LHCN-M2 (cell line): ENCODE measurements around the gene PAGE4. TPM values are rescaled to one million over a fixed set of nuclear protein-coding genes. Genes with fewer than 3 reads are reported as not detected.
A peak's percentile ranks its signal among the peaks of the same experiment; 100 is the strongest.

ENCODE experiments used
- DNase-seq: peaks from one replicate; pipeline ENCODE4 v3.0.0-alpha.2; 2012; ENCODE audit warnings: low read depth
- polyA plus RNA-seq: library from polyadenylated mRNA; unstranded; fragments of >200 nt; gene quantifications from one replicate; pipeline ENCODE4 v1.2.1, GENCODE V29; 2012; ENCODE audit warnings: missing spikeins
- total RNA-seq: library from RNA; depleted of rRNA; stranded (reverse); fragments of >200 nt; gene quantifications from 2 replicates; pipeline ENCODE4 v1.2.3, GENCODE V29; 2014; rRNA removed

PAGE4 gene
- not detected in 2 replicates for total RNA-seq
- not detected for polyA plus RNA-seq

DNA sequence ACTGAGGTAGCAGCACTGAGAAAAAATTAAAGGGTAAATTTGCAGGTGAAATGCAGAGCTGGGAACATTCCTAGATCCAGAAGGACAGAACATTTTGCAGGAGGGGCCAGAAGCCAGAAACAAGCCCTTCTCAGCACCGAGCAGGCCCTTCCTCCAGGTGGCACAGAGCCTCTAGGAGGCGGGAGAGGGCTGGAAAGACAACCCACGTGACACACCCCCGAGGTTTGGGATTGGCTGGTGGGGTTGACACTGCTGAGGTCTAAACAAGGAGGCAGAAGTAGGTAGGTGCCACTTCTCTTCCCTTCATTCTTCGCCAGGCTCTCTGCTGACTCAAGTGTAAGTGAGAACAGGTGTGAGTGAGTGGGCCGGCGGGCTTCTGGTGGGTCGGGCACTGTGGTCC is at the start of gene PAGE4:
PAGE4 (plus strand) TSS at position 288 of the 400 bp plus-strand sequence. CDS start 1,126 bp downstream, outside the sequence.
- DNase-seq: no peak

DNA sequence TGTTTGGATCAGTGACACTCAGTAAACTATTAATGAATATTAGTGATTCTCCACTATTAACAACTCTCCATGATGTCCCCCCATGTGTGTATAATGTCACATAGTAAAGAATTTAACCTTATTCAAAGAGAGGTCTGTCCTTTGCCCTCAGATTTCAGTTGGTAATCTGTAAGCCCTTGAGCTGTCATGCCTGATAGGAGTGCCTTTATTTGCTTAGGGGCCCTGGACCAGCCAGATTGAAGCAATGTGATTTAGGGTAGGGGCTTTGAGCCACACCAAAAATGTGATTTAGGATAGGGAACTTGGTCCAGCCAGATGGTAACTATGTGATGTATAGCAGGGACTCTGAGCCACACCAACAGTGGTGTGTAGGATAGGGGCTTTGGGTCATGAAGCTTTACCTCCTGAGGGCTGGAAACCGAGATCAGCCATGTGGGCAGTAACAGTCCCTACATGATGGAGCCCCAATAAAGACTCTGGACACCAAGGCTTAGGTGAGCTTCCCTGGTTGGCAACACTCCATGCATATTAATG is 44.3 kb upstream of the PAGE4 start:
- DNase-seq: no peak

- DNase-seq: no peak
Observed at GRCh38 chrX:49792376-49792775, 36.7 kb upstream of the PAGE4 start.

GRCh38 chrX:49793686-49794085 is 35.4 kb upstream of the PAGE4 start:
- no peak for DNase-seq

DNA sequence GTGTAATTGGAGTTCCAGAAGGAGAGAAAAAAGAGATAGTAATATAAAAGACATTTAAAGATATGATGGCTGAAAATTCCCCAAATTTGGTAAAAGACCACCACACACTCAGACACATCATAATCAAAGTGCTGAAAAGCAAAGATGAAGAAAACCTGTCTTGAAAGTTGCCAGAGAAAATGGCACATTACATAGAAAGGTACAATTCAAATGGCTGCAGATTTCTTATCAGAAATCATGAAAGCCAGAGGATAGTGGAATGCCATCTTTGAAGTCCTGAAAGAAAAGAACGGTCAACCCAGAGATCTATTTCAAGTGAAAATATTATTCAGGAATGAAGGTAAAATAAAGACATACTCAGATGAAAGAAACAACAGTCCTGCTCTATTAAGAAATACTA is 29.3 kb upstream of the PAGE4 start:
- no peak for DNase-seq

GRCh38 chrX:49809891-49810632 is 19.0 kb upstream of the PAGE4 start:
- no peak for DNase-seq

DNA sequence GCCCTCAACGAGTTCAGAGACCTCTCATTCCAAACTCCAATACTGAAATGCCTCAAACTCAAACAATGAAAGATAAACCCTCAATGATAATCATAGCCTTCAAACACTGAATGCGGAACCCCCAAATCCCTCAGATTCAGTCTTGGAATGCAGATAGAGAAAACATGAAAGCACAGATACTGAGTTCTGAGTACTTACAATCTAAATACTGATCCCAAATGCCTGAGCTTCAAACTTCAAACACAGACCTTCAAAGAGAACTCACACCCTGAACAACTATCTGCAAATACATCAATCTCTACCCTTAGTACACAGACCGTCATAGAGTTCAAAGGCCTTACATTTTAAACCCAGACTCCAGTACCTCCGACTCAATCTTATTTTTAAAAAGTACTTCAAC is 16.9 kb upstream of the PAGE4 start:
- no peak for DNase-seq

- no peak for DNase-seq
Observed at GRCh38 chrX:49816435-49816834, 12.7 kb upstream of the PAGE4 start.

GRCh38 chrX:49838374-49838773 is 9.3 kb downstream of the PAGE4 start:
- DNase-seq: peak; percentile 3

- peak; percentile 58 for DNase-seq
Observed at GRCh38 chrX:49840679-49841078, 11.6 kb downstream of the PAGE4 start.

DNA sequence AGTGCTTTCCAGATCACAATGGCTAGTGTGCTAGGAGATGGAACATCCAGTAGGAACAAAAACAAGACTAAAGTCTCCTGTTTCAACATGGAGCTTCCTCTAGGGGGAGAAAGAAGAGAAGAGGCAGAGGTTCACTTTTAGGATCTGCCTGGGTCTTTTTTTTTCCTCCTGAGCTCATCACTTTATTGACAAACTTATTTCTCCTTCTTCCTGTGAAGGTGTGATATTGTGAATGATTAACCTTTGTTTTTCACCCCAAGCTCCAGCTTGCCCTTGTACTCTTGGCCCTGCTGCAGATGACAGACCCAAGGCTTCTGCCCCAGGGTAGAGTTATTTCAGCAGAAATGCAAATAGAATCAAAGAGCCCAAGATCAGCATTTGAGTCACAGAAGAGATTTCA is 13.5 kb downstream of the PAGE4 start:
- DNase-seq: no peak

- DNase-seq: no peak
Observed at GRCh38 chrX:49844611-49845010, 15.5 kb downstream of the PAGE4 start.

DNA sequence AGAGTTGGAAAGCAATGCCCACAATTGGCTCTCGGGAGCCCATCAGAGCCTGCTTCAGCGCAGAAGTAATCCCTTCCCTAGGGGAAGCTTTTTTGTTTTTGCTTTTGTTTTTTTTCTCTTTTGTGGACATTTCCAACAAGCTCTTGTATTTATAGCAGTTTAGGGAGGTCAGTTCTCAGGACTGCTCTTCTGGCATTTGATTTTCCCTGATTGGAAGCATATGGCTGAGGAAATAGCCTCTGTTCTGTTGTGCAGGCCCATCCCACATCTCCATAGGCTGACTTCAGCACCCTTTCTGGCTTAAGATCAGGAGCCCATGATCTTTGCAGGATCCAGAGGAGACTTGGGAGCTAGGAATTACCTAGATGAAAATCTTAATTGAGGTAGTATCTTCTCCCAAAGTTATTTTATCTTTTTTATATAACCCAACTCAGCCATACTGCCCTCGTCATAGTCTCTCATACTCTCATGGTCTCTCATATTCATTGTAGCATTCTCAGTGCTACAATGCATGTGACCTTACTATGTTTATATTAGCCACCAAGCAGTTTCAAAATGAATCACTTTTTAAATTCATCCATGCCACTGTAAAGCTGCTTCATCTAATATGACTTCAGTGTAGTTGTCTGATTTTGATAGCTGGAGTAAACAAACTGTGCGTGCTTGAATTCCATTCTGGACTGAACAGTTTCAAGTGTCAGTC is 16.7 kb downstream of the PAGE4 start:
- DNase-seq: no peak

DNA sequence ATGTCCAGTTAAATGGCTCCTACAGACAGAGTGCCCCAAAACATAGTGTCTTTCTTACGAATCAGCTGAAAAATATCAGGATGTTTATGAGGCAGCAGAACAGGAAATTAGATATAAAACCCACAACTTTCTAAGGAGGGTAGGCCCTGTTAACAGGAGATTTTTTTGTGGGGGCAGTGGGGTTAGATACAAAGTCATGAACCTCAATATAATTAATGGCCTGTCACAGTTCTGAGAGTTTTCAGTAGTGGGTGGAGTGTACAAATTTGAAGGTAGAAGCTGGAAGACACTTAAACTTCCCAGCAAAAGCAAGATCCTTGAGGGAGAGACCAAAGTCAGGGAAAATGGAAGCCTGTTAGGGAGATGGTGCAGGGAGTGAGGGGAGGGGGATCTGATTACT is 17.4 kb downstream of the PAGE4 start:
- no peak for DNase-seq

GRCh38 chrX:49848275-49848674 is 19.2 kb downstream of the PAGE4 start:
- no peak for DNase-seq

DNA sequence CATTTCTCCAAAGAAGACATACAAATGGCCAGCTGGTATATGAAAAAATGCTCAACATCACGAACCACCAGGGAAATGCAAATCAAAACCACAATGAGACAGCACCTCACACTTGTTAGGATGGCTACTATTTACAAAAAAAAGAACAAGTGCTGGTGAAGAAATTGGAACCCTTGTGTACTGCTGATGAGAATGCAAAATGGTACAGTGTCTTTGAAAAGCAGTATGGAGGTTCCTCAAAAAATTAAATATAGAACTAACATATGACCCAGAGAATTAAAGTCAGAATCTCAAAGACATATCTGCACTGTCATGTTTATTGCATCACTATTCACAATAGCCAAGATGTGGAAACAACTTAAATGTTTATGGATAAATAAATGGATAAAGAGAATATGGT is 20.9 kb downstream of the PAGE4 start:
- no peak for DNase-seq

- no peak for DNase-seq
Observed at GRCh38 chrX:49853661-49854060, 24.6 kb downstream of the PAGE4 start.

- no peak for DNase-seq
Observed at GRCh38 chrX:49856819-49857218, 27.7 kb downstream of the PAGE4 start.

DNA sequence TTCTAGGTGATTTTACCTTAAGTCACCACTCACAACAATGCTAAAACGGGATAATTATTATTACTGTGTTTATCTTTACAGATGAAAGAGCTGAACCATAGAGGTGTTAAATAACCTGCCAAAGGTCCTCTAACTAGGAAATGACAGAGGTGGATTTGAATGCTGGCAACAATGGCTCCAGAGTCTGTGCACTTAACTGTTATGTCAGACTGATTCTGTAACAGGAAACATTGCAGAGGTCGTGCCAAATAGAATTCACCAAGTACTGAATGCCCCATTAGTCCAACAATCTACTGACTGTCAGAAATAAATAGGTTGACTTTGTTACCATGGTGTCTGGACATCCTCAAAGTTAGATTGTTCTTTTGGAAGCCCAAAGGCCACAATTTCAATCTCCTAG is 29.2 kb downstream of the PAGE4 start:
- no peak for DNase-seq

- DNase-seq: no peak
Observed at GRCh38 chrX:49859491-49859890, 30.4 kb downstream of the PAGE4 start.

GRCh38 chrX:49860867-49861535 is 31.9 kb downstream of the PAGE4 start:
- no peak for DNase-seq

DNA sequence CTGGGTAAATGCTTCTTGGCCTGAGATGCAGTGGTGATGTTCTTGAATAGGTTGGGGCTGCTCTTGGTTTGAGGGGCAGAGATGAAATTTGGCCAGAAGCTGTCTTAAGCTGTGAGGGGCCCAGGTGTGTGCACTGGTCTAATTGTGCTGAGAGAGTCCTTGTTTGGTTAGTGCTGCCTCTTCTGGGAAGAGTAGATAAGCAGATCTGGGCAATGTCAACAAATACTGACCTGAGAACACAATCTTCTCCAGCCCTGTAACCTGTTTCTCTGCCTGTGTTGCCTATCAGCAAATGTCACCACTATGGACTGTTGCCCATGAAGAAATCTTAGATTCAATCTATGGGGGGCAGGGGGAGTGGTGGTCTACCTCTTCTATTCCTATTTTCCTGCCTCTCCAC is 33.0 kb downstream of the PAGE4 start:
- DNase-seq: no peak
